ENCODE measurements around the gene PRDM16.

- TF ChIP-seq CTCF (IDR thresholded peaks at IDR 0.05; ENCODE audit: low read depth, low read length, missing input control) (no peak), RAD21 (IDR thresholded peaks at IDR 0.05) (no peak), SP1 (IDR thresholded peaks at IDR 0.05) (no peak), FOXA1 (IDR thresholded peaks at IDR 0.05) (no peak), JUND (IDR thresholded peaks at IDR 0.05) (no peak), REST (IDR thresholded peaks at IDR 0.05) (no peak), YY1 (IDR thresholded peaks at IDR 0.05) (no peak)
- TF ChIP-seq, protein P1, sequence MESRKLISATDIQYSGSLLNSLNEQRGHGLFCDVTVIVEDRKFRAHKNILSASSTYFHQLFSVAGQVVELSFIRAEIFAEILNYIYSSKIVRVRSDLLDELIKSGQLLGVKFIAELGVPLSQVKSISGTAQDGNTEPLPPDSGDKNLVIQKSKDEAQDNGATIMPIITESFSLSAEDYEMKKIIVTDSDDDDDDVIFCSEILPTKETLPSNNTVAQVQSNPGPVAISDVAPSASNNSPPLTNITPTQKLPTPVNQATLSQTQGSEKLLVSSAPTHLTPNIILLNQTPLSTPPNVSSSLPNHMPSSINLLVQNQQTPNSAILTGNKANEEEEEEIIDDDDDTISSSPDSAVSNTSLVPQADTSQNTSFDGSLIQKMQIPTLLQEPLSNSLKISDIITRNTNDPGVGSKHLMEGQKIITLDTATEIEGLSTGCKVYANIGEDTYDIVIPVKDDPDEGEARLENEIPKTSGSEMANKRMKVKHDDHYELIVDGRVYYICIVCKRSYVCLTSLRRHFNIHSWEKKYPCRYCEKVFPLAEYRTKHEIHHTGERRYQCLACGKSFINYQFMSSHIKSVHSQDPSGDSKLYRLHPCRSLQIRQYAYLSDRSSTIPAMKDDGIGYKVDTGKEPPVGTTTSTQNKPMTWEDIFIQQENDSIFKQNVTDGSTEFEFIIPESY (IDR thresholded peaks at IDR 0.05): no peak
These were observed 59.6 kb downstream of the PRDM16 start for GRCh38 chr1:3128431-3129132.
